Stimulated activated naive CD8-positive, alpha-beta T cell treated with anti-CD3 and anti-CD28 coated beads, Interleukin-15, amount 100 ng/mL, for 72 hours (primary cell): ENCODE results near the gene WIPI1.
A peak's percentile ranks its signal among the peaks of the same experiment; 100 is the strongest.

ENCODE experiments used
- ATAC-seq: fragments of 150-1000 bp; cut with Tn5 transposase; 2 replicates; pipeline ENCODE4 v1.10.0; 2021; ENCODE audit warnings: mild to moderate bottlenecking, moderate library complexity
- DNase-seq, 2 donors: peaks; one replicate each; pipeline ENCODE4 v3.0.0; 2021 to 2022
- H3K27ac Mint-ChIP-seq, 2 donors: one replicate each; pipeline ENCODE4 v1.8.0; 2022; ENCODE audit warnings: mild to moderate bottlenecking in 2 of 2, mixed read lengths in 2 of 2, moderate library complexity in 2 of 2
- H3K27me3 Mint-ChIP-seq: one replicate; pipeline ENCODE4 v1.8.0; 2022; ENCODE audit warnings: mixed read lengths
- H3K4me1 Mint-ChIP-seq: one replicate; pipeline ENCODE4 v1.8.0; 2022; ENCODE audit warnings: mild to moderate bottlenecking, mixed read lengths
- H3K4me3 Mint-ChIP-seq, 2 donors: one replicate each; pipeline ENCODE4 v1.8.0; 2022; ENCODE audit warnings: mild to moderate bottlenecking in 2 of 2, mixed read lengths in 2 of 2, moderate library complexity in 1 of 2
- H3K9me3 Mint-ChIP-seq, 2 donors: one replicate each; pipeline ENCODE4 v1.8.0; 2022; ENCODE audit warnings: mixed read lengths in 2 of 2

The WIPI1 gene

GRCh38 chr17:68468334-68468733 is 11.0 kb upstream of the WIPI1 start:
- Mint-ChIP-seq H3K27me3 (peaks cover 10% of the 10 kb centered on the region), H3K4me3 (no peak overlapping the region), H3K4me1 (peaks cover 11% of the 10 kb centered on the region), H3K27ac (no peak overlapping the region), H3K9me3 (no peaks in the 10 kb centered on the region)
- ATAC-seq (no peak), DNase-seq (no peak)

GRCh38 chr17:68463211-68464019 is 6.1 kb upstream of the WIPI1 start:
- Mint-ChIP-seq H3K27me3 (no peaks in the 10 kb centered on the region), H3K27ac (peak overlapping the region in 1 of 2 donors; percentile 90), H3K9me3 (no peaks in the 10 kb centered on the region), H3K4me3 (peak overlapping the region in 1 of 2 donors; percentile 14), H3K4me1 (peaks cover 61% of the 10 kb centered on the region)
- no peak for DNase-seq
- ATAC-seq: no peak

- H3K9me3 Mint-ChIP-seq: no peaks in the 10 kb centered on the region
- peak overlapping the region; percentile 75 to 90 for H3K4me3 Mint-ChIP-seq
- H3K27ac Mint-ChIP-seq: peak overlapping the region; percentile 100
- DNase-seq (peak; percentile 79 to 81), ATAC-seq (peak; percentile 59)
- no peaks in the 10 kb centered on the region for H3K27me3 Mint-ChIP-seq
- peaks cover 68% of the 10 kb centered on the region for H3K4me1 Mint-ChIP-seq
Measured at GRCh38 chr17:68462381-68463210, 5.3 kb upstream of the WIPI1 start.

- Mint-ChIP-seq H3K4me1 (peaks cover 74% of the 10 kb centered on the region), H3K27ac (peak overlapping the region; percentile 100), H3K27me3 (no peaks in the 10 kb centered on the region), H3K9me3 (no peaks in the 10 kb centered on the region), H3K4me3 (peak overlapping the region; percentile 75 to 90)
- DNase-seq (peak; percentile 57 to 75), ATAC-seq (peak; percentile 15)
Measured at GRCh38 chr17:68461589-68461988, 4.3 kb upstream of the WIPI1 start.

GRCh38 chr17:68461122-68461539 is 3.8 kb upstream of the WIPI1 start:
- H3K27me3 Mint-ChIP-seq: peaks cover 4% of the 10 kb centered on the region
- DNase-seq: peak in 1 of 2 donors; percentile 64
- ATAC-seq: peak; percentile 44
- peak overlapping the region; percentile 100 for H3K27ac Mint-ChIP-seq
- H3K4me3 Mint-ChIP-seq: peak overlapping the region; percentile 75 to 90
- no peaks in the 10 kb centered on the region for H3K9me3 Mint-ChIP-seq
- H3K4me1 Mint-ChIP-seq: peaks cover 78% of the 10 kb centered on the region

- H3K27me3 Mint-ChIP-seq: peaks cover 7% of the 10 kb centered on the region
- peak overlapping the region; percentile 75 to 90 for H3K4me3 Mint-ChIP-seq
- peak overlapping the region; percentile 100 for H3K27ac Mint-ChIP-seq
- peaks cover 78% of the 10 kb centered on the region for H3K4me1 Mint-ChIP-seq
- H3K9me3 Mint-ChIP-seq: no peaks in the 10 kb centered on the region
- DNase-seq: peak in 1 of 2 donors; percentile 66
- peak; percentile 36 for ATAC-seq
Measured at GRCh38 chr17:68460715-68461114, 3.4 kb upstream of the WIPI1 start.

- no peaks in the 10 kb centered on the region for H3K9me3 Mint-ChIP-seq
- ATAC-seq: no peak
- peak overlapping the region; percentile 75 to 90 for H3K4me3 Mint-ChIP-seq
- peak in 1 of 2 donors; percentile 53 for DNase-seq
- peaks cover 7% of the 10 kb centered on the region for H3K27me3 Mint-ChIP-seq
- peaks cover 74% of the 10 kb centered on the region for H3K4me1 Mint-ChIP-seq
- peak overlapping the region; percentile 100 for H3K27ac Mint-ChIP-seq
Measured at GRCh38 chr17:68460146-68460545, 2.9 kb upstream of the WIPI1 start.

GRCh38 chr17:68459037-68459639 is 1.8 kb upstream of the WIPI1 start:
- Mint-ChIP-seq H3K27ac (peak overlapping the region; percentile 89 to 97), H3K4me1 (peaks cover 74% of the 10 kb centered on the region), H3K4me3 (peak overlapping the region; percentile 69 to 90), H3K27me3 (peaks cover 7% of the 10 kb centered on the region), H3K9me3 (no peaks in the 10 kb centered on the region)
- peak in 1 of 2 donors; percentile 48 for DNase-seq
- no peak for ATAC-seq

GRCh38 chr17:68458260-68459036 is 1.2 kb upstream of the WIPI1 start:
- no peaks in the 10 kb centered on the region for H3K9me3 Mint-ChIP-seq
- peaks cover 72% of the 10 kb centered on the region for H3K4me1 Mint-ChIP-seq
- peak overlapping the region; percentile 90 to 98 for H3K27ac Mint-ChIP-seq
- no peak for ATAC-seq
- DNase-seq: peak in 1 of 2 donors; percentile 54
- H3K4me3 Mint-ChIP-seq: peak overlapping the region; percentile 90 to 97
- peaks cover 7% of the 10 kb centered on the region for H3K27me3 Mint-ChIP-seq

- Mint-ChIP-seq H3K27me3 (peaks cover 7% of the 10 kb centered on the region), H3K27ac (peak overlapping the region; percentile 90 to 98), H3K4me1 (peaks cover 65% of the 10 kb centered on the region), H3K9me3 (no peaks in the 10 kb centered on the region), H3K4me3 (peak overlapping the region; percentile 90 to 97)
- peak; percentile 81 for ATAC-seq
- peak; percentile 99 to 100 for DNase-seq
Measured at GRCh38 chr17:68457539-68458259, 403 bp upstream of the WIPI1 start.

- Mint-ChIP-seq H3K27ac (peak overlapping the region; percentile 84 to 95), H3K4me1 (peaks cover 53% of the 10 kb centered on the region), H3K9me3 (no peaks in the 10 kb centered on the region), H3K4me3 (peak overlapping the region; percentile 96 to 97), H3K27me3 (peaks cover 7% of the 10 kb centered on the region)
- DNase-seq (no peak), ATAC-seq (no peak)
Measured at GRCh38 chr17:68456339-68457167, 743 bp downstream of the WIPI1 start.

GRCh38 chr17:68455901-68456338 is 1.4 kb downstream of the WIPI1 start:
- ATAC-seq: no peak
- Mint-ChIP-seq H3K27ac (no peak overlapping the region), H3K9me3 (no peaks in the 10 kb centered on the region), H3K4me3 (peak overlapping the region; percentile 96 to 97), H3K27me3 (peaks cover 7% of the 10 kb centered on the region), H3K4me1 (peaks cover 47% of the 10 kb centered on the region)
- no peak for DNase-seq

GRCh38 chr17:68453991-68454665 is 3.2 kb downstream of the WIPI1 start:
- no peak for DNase-seq
- Mint-ChIP-seq H3K9me3 (no peaks in the 10 kb centered on the region), H3K27ac (peak overlapping the region in 1 of 2 donors; percentile 84), H3K27me3 (peaks cover 7% of the 10 kb centered on the region), H3K4me3 (no peak overlapping the region), H3K4me1 (peaks cover 29% of the 10 kb centered on the region)
- ATAC-seq: no peak
